K562 (cell line): ENCODE results near the gene RPL9. TPM values are rescaled to one million over a fixed set of nuclear protein-coding genes. Genes with fewer than 3 reads are reported as not detected.

Experiments used
- ATF7 ChIP-seq: fragments of 450-650 bp; IDR thresholded peaks from 2 replicates; pipeline ENCODE4 v1.7.1; 2014; ENCODE audit warnings: mild to moderate bottlenecking, moderate library complexity
- CREM ChIP-seq: IDR thresholded peaks from 2 replicates; pipeline ENCODE4 v1.6.1; 2014; ENCODE audit warnings: antibody characterized with exemption, low read depth
- CSDE1 ChIP-seq, 2 experiments: fragments of 450-650 bp; IDR thresholded peaks; 2 replicates each; pipeline ENCODE4 v1.6.1; 2016; ENCODE audit warnings: mild to moderate bottlenecking in 1 of 2
- E2F6 ChIP-seq, 2 experiments: IDR thresholded peaks; 2 replicates each; pipeline ENCODE4 v1.6.1; 2011; ENCODE audit warnings: borderline replicate concordance in 1 of 2, control low read depth in 1 of 2, low read depth in 1 of 2, low read length in 1 of 2, mild to moderate bottlenecking in 1 of 2, mixed read lengths in 1 of 2, moderate library complexity in 1 of 2; ENCODE audit not compliant: insufficient read depth in 1 of 2, insufficient read length in 1 of 2, poor library complexity in 1 of 2, severe bottlenecking in 1 of 2; ENCODE audit errors: extremely low read depth in 1 of 2
- ETS2 ChIP-seq: IDR thresholded peaks from 2 replicates; pipeline ENCODE4 v1.6.1; 2016; ENCODE audit warnings: borderline replicate concordance, missing genetic modification characterization, mild to moderate bottlenecking, moderate library complexity, missing compliant biosample characterization; ENCODE audit not compliant: poor library complexity, severe bottlenecking
- GTF3C2 ChIP-seq: IDR thresholded peaks from 3 replicates; pipeline ENCODE4 v1.6.1; 2011; ENCODE audit warnings: borderline replicate concordance, mild to moderate bottlenecking, moderate library complexity; ENCODE audit not compliant: insufficient read length; ENCODE audit errors: extremely low read depth
- HSF4 ChIP-seq: fragments of 250-450 bp; sonication (Bioruptor Pico); IDR thresholded peaks from 2 replicates; pipeline ENCODE4 v2.1.2; 2022; ENCODE audit warnings: mild to moderate bottlenecking, moderate library complexity, borderline replicate concordance
- ID3 ChIP-seq, 2 experiments: fragments of 250-450 bp in 1 of 2; fragments of 450-650 bp in 1 of 2; sonication (Bioruptor Pico) in 1 of 2; IDR thresholded peaks; 2 replicates each; pipeline versions ENCODE4 v1.6.1 to v1.8.0; 2016 to 2021; ENCODE audit warnings: mild to moderate bottlenecking in 2 of 2, moderate library complexity in 2 of 2, missing compliant biosample characterization in 1 of 2, missing genetic modification characterization in 1 of 2
- KLF10 ChIP-seq: fragments of 250-450 bp; sonication (Bioruptor Pico); IDR thresholded peaks from 2 replicates; pipeline ENCODE4 v1.6.1; 2021; ENCODE audit warnings: matching md5 sums
- NCOR1 ChIP-seq: fragments of 450-650 bp; IDR thresholded peaks from 2 replicates; pipeline ENCODE4 v1.6.1; 2016; ENCODE audit warnings: mild to moderate bottlenecking, moderate library complexity
- RBM17 ChIP-seq: fragments of 200-400 bp; formaldehyde crosslinking; IDR thresholded peaks from 2 replicates; pipeline ENCODE4 v1.6.1; 2017; ENCODE audit warnings: low read depth, mild to moderate bottlenecking, low read length, borderline replicate concordance
- SNRNP70 ChIP-seq: fragments of 200-400 bp; formaldehyde crosslinking; optimal IDR thresholded peaks from 2 replicates; pipeline ENCODE3; 2017; ENCODE audit warnings: low read depth, low read length
- SOX6 ChIP-seq: fragments of 450-650 bp; IDR thresholded peaks from 2 replicates; pipeline ENCODE4 v1.6.1; 2014; ENCODE audit warnings: mild to moderate bottlenecking
- STAT6 ChIP-seq: sonication (generic); formaldehyde crosslinking; IDR thresholded peaks from 2 replicates; pipeline ENCODE4 v1.8.1; 2023; ENCODE audit warnings: mild to moderate bottlenecking, missing genetic modification reagents
- THAP12 ChIP-seq: fragments of 250-450 bp; sonication (Bioruptor Pico); IDR thresholded peaks from 2 replicates; pipeline ENCODE4 v1.9.0; 2021; ENCODE audit warnings: mild to moderate bottlenecking, inconsistent platforms
- ZNF23 ChIP-seq: fragments of 250-450 bp; sonication (Bioruptor Pico); IDR thresholded peaks from 2 replicates; pipeline ENCODE4 v1.4.0; 2020; ENCODE audit warnings: mild to moderate bottlenecking
- polyA plus RNA-seq, 8 experiments: library from polyadenylated mRNA; depleted of rRNA in 4 of 8; stranded (reverse) in 5 of 8; unstranded in 3 of 8; fragments of >200 nt; fragmentation: Nextera tagmentation in 2 of 8; fragmentation: Illumina TruSeq in 1 of 8; extraction: Ambion mirVana in 2 of 8; extraction: Trizol in 1 of 8; gene quantifications; 2 replicates each; pipeline versions ENCODE4 v1.2.1 to v1.2.3, GENCODE V29; 2011 to 2014; ENCODE audit warnings: inconsistent platforms in 1 of 8, missing spikeins in 1 of 8
- total RNA-seq, 7 experiments: library from RNA; depleted of rRNA in 6 of 7; stranded (reverse); fragments of >200 nt in 6 of 7; fragmentation: Illumina TruSeq in 2 of 7; extraction: Trizol in 2 of 7; gene quantifications; 2 replicates each; pipeline versions ENCODE4 v1.2.1 to v1.2.3, GENCODE V29; 2011 to 2021; ENCODE audit warnings: low replicate concordance in 1 of 7

Gene RPL9
- total and polyA plus RNA-seq, 9 of the 15 experiments (the other 6 are each of a cell fraction or from before 2014, with no cell fraction given) = 1,925 to 5,178 (median 3,033) TPM

- TF ChIP-seq SOX6 (peak; percentile 28; the same call in 1 of the 2 replicates), ZNF23 (CRISPR knock-in tag) (no peak), GTF3C2 (no peak), CSDE1 (IDR thresholded peaks at IDR 0.05) (peak in 1 of 2 experiments; percentile 97; a peak in 2 of 4 replicates), CREM (peak; percentile 100), SNRNP70 (no peak), E2F6 (IDR thresholded peaks at IDR 0.05; ENCODE audit: borderline replicate concordance in 1 of 2, extremely low read depth in 1 of 2, insufficient read depth in 1 of 2, insufficient read length in 1 of 2, low read depth in 1 of 2, low read length in 1 of 2, poor library complexity in 1 of 2, severe bottlenecking in 1 of 2) (peak in 1 of 2 experiments; percentile 18), KLF10 (CRISPR knock-in tag) (no peak), THAP12 (CRISPR knock-in tag) (peak; percentile 77; the same call in 1 of the 2 replicates), ID3 (CRISPR knock-in tag; IDR thresholded peaks at IDR 0.05) (no peak), ID3 (tag; IDR thresholded peaks at IDR 0.05) (peak; percentile 68), ETS2 (no peak), RBM17 (no peak), NCOR1 (peak; percentile 34; the same call in 1 of the 2 replicates), HSF4 (CRISPR knock-in tag) (no peak), ATF7 (peak; percentile 98), STAT6 (CRISPR knock-in tag) (peak; percentile 80; the same call in 1 of the 2 replicates)
These were observed at the start of gene RPL9, which contains the start of gene LIAS (continued) for GRCh38 chr4:39458505-39459300.
